ENCODE measurements around the gene IGSF6. TPM values are rescaled to one million over a fixed set of nuclear protein-coding genes. Genes with fewer than 3 reads are reported as not detected.
A peak's percentile ranks its signal among the peaks of the same experiment; 100 is the strongest.

IGSF6 gene
- total RNA-seq, 1 donor from 2014 or later = not detected

DNA sequence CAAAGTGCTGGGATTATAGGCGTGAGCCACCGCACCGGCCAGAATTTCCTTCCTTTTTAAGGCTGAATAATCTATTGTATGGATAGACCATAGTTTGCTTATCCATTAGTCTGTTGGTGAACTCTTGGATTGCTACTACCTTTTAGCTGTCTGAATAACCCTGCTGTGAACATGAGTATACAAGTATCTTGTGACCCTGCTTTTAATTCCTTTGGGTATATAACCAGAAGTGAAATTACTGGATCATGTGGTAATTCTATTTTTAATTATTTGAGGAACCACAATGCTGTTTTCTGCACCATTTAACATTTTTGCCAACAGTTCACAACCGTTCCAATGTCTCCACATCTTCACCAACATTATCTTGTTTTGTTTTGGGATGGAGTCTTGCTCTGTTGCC, 6.7 kb upstream of the IGSF6 start:
- H3K36me3 Mint-ChIP-seq (ENCODE audit: unreplicated experiment) = peaks cover 12% of the 10 kb centered on the region
- H3K4me3 Mint-ChIP-seq (ENCODE audit: unreplicated experiment) = no peak overlapping the region
- H3K27me3 Mint-ChIP-seq (ENCODE audit: unreplicated experiment) = no peaks in the 10 kb centered on the region
- DNase-seq (ENCODE audit: extremely low spot score, unreplicated experiment) = no peak
- TF ChIP-seq, protein P1, sequence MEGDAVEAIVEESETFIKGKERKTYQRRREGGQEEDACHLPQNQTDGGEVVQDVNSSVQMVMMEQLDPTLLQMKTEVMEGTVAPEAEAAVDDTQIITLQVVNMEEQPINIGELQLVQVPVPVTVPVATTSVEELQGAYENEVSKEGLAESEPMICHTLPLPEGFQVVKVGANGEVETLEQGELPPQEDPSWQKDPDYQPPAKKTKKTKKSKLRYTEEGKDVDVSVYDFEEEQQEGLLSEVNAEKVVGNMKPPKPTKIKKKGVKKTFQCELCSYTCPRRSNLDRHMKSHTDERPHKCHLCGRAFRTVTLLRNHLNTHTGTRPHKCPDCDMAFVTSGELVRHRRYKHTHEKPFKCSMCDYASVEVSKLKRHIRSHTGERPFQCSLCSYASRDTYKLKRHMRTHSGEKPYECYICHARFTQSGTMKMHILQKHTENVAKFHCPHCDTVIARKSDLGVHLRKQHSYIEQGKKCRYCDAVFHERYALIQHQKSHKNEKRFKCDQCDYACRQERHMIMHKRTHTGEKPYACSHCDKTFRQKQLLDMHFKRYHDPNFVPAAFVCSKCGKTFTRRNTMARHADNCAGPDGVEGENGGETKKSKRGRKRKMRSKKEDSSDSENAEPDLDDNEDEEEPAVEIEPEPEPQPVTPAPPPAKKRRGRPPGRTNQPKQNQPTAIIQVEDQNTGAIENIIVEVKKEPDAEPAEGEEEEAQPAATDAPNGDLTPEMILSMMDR (IDR thresholded peaks at IDR 0.05) = no peak
- H3K4me1 Mint-ChIP-seq (ENCODE audit: unreplicated experiment) = peaks cover 3% of the 10 kb centered on the region
- H3K9me3 Mint-ChIP-seq (ENCODE audit: unreplicated experiment) = no peaks in the 10 kb centered on the region
- H3K27ac Mint-ChIP-seq (ENCODE audit: unreplicated experiment) = no peak overlapping the region

DNA sequence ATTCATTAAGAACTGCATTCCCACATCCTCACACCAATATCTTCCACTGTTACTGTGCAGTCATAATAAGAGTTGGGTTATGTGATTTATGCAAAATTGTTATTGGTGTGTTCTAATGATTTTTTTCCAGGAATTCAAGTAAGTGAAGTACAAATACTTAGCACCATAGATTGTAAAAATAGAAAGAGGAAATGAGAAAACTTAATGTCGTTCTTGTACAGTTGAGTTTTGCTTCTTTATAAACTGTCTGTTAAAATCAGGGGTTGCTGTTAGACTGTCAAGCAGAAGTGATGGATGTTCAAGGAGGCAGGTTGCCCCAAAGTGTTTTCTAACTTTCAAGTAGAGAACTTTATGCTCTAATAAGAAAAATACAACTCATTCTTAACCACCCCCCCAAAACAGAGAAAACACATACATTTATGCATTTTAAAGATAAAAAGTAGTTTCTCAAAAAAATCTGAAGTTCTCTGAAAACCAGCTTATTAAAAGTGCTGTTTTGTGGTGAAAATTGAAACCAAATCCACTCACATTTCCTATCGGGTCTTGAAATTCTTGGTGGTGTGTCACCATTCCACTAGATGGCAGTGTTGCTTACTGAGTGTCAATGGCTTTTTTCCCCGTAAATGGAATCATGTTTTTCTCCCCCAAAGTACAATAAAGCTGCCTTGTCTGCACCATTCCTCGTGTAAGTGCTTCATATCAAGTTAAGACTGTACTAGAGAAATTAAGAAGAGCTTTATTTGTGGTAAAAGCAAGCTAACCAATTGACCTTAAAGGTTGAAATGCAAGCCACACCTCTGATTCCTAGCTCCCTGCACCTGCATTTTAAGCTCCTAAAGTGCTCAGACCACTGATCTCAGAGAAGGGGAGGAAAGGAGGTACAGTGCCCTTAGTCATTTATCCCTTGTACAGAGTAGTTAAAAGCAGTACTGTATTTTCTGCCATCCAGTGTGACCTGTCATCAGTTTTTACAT, 4.7 kb upstream of the IGSF6 start:
- no peak overlapping the region for H3K4me3 Mint-ChIP-seq (ENCODE audit: unreplicated experiment)

GRCh38 chr16:21654881-21655280, 2.5 kb upstream of the IGSF6 start:
- Mint-ChIP-seq H3K9me3 (ENCODE audit: unreplicated experiment) (no peaks in the 10 kb centered on the region), H3K36me3 (ENCODE audit: unreplicated experiment) (peaks cover 12% of the 10 kb centered on the region), H3K4me3 (ENCODE audit: unreplicated experiment) (no peak overlapping the region), H3K27ac (ENCODE audit: unreplicated experiment) (no peak overlapping the region), H3K27me3 (ENCODE audit: unreplicated experiment) (no peaks in the 10 kb centered on the region), H3K4me1 (ENCODE audit: unreplicated experiment) (peaks cover 3% of the 10 kb centered on the region)
- DNase-seq (ENCODE audit: extremely low spot score, unreplicated experiment) = no peak
- TF ChIP-seq, protein P1 (IDR thresholded peaks at IDR 0.05) = no peak

More for the DNA sequence above, 4.7 kb upstream of the IGSF6 start:
- no peak for DNase-seq (ENCODE audit: extremely low spot score, unreplicated experiment)
- Mint-ChIP-seq H3K27me3 (ENCODE audit: unreplicated experiment) (no peaks in the 10 kb centered on the region), H3K9me3 (ENCODE audit: unreplicated experiment) (no peaks in the 10 kb centered on the region), H3K4me1 (ENCODE audit: unreplicated experiment) (peaks cover 3% of the 10 kb centered on the region), H3K36me3 (ENCODE audit: unreplicated experiment) (peaks cover 12% of the 10 kb centered on the region), H3K27ac (ENCODE audit: unreplicated experiment) (no peak overlapping the region)
- TF ChIP-seq, protein P1 (IDR thresholded peaks at IDR 0.05) = peak; percentile 87

GRCh38 chr16:21654466-21654865, 2.1 kb upstream of the IGSF6 start:
- no peaks in the 10 kb centered on the region for H3K9me3 Mint-ChIP-seq (ENCODE audit: unreplicated experiment)
- TF ChIP-seq, protein P1 (IDR thresholded peaks at IDR 0.05) = no peak
- no peak for DNase-seq (ENCODE audit: extremely low spot score, unreplicated experiment)
- peaks cover 3% of the 10 kb centered on the region for H3K4me1 Mint-ChIP-seq (ENCODE audit: unreplicated experiment)
- H3K27me3 Mint-ChIP-seq (ENCODE audit: unreplicated experiment) = no peaks in the 10 kb centered on the region
- peaks cover 12% of the 10 kb centered on the region for H3K36me3 Mint-ChIP-seq (ENCODE audit: unreplicated experiment)
- H3K27ac Mint-ChIP-seq (ENCODE audit: unreplicated experiment) = no peak overlapping the region
- no peak overlapping the region for H3K4me3 Mint-ChIP-seq (ENCODE audit: unreplicated experiment)

DNA sequence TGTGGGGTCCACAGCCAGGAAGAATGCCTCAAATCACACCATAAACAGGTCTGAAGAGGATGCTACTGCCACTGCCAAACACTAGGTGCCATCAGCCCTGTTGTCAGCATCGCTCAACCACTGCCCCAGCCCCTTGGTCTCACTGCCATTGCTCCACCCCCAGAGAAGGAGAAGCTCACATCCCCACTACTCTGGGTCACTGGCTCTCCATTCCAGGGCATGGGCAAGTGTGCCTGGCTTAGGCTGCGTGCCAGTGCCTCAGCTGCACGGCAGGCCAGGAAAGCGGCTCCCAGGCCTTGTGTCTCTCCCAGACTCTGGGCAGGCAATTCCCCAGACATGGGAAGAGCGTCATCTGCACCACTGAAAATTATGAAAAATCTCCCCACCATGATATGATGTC, 1.2 kb upstream of the IGSF6 start:
- no peak overlapping the region for H3K4me3 Mint-ChIP-seq (ENCODE audit: unreplicated experiment)
- H3K9me3 Mint-ChIP-seq (ENCODE audit: unreplicated experiment) = no peaks in the 10 kb centered on the region
- no peaks in the 10 kb centered on the region for H3K27me3 Mint-ChIP-seq (ENCODE audit: unreplicated experiment)
- no peak overlapping the region for H3K27ac Mint-ChIP-seq (ENCODE audit: unreplicated experiment)
- peaks cover 12% of the 10 kb centered on the region for H3K36me3 Mint-ChIP-seq (ENCODE audit: unreplicated experiment)
- H3K4me1 Mint-ChIP-seq (ENCODE audit: unreplicated experiment) = peaks cover 3% of the 10 kb centered on the region
- TF ChIP-seq, protein P1 (IDR thresholded peaks at IDR 0.05) = no peak
- no peak for DNase-seq (ENCODE audit: extremely low spot score, unreplicated experiment)
